ENCODE data around the gene SPTSSA. TPM values are rescaled to one million over a fixed set of nuclear protein-coding genes. Genes with fewer than 3 reads are reported as not detected.

SPTSSA gene
- total RNA-seq, 6 donors from 2014 or later = 22.5 to 106 (median 42.1) TPM

DNA sequence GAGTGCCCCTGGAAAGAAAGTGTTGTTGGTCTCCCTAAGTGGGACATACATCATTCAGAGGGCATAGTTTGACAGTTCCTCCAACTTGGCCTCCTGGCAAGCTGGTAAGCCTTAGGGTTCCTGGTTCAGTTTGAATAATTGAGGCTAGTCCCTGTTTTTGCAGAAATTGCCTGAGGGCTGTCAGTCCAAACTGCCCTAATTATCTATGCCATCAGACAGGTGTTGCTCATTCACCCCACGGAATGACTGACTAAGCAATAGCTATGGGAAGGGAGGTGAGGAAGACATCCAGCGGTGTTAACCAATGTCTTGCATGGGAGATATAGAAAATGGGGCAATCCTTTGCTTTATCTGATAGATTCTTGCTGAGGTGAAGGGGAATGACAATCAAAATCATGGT, 37.6 kb downstream of the SPTSSA start:
- Histone ChIP-seq H3K4me1 (no peaks in the 10 kb centered on the region), H3K4me3 (no peak overlapping the region), H3K9me3 (peaks cover 11 to 15% (median 12%) of the 10 kb centered on the region in 4 donors), H3K27me3 (no peaks in the 10 kb centered on the region), H3K36me3 (no peaks in the 10 kb centered on the region), H3K27ac (no peak overlapping the region)
- ATAC-seq (ENCODE audit: low FRiP score in 2 of 2) = no peak
- 90 to 92% methylated on average over 2 of the region's 2 CpGs for WGBS, 2 donors
- no peak for DNase-seq
- no peak for TF ChIP-seq POLR2AphosphoS5 (IDR thresholded peaks at IDR 0.05)

DNA sequence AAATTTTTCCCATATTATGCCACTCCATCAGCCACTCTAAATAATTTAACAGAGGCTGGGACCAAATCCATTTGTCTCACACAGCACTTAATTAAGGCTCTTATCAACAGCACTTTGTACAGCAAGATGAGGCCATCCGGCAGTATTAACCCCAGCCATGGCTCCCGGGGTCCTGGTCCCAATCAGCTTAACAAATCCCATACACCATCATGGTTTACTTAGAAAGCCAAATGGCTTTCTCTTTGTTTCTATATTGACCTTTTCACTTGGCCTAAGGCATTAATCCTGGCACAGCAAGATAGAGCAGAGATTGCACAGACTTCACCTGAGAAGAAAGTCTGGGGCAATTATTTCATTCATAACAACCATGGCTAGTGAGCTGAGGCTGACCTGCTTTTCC, 38.6 kb downstream of the SPTSSA start:
- Histone ChIP-seq H3K4me3 (no peak overlapping the region), H3K9me3 (peaks cover 11 to 16% (median 12%) of the 10 kb centered on the region in 4 donors), H3K27ac (no peak overlapping the region), H3K27me3 (no peaks in the 10 kb centered on the region), H3K4me1 (no peaks in the 10 kb centered on the region), H3K36me3 (no peaks in the 10 kb centered on the region)
- ATAC-seq (ENCODE audit: low FRiP score in 2 of 2) = no peak
- WGBS, 2 donors = 64 to 72% methylated on average over 2 of the region's 2 CpGs
- DNase-seq = no peak
- TF ChIP-seq POLR2A (IDR thresholded peaks at IDR 0.05) (no peak), POLR2AphosphoS5 (IDR thresholded peaks at IDR 0.05) (no peak), EP300 (IDR thresholded peaks at IDR 0.05) (no peak)
- TF ChIP-seq, protein P1, sequence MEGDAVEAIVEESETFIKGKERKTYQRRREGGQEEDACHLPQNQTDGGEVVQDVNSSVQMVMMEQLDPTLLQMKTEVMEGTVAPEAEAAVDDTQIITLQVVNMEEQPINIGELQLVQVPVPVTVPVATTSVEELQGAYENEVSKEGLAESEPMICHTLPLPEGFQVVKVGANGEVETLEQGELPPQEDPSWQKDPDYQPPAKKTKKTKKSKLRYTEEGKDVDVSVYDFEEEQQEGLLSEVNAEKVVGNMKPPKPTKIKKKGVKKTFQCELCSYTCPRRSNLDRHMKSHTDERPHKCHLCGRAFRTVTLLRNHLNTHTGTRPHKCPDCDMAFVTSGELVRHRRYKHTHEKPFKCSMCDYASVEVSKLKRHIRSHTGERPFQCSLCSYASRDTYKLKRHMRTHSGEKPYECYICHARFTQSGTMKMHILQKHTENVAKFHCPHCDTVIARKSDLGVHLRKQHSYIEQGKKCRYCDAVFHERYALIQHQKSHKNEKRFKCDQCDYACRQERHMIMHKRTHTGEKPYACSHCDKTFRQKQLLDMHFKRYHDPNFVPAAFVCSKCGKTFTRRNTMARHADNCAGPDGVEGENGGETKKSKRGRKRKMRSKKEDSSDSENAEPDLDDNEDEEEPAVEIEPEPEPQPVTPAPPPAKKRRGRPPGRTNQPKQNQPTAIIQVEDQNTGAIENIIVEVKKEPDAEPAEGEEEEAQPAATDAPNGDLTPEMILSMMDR (IDR thresholded peaks at IDR 0.05) = no peak

GRCh38 chr14:34420547-34421150, 41.4 kb downstream of the SPTSSA start:
- H3K9me3 ChIP-seq = peaks cover 11 to 16% (median 12%) of the 10 kb centered on the region in 4 donors
- DNase-seq (no peak), ATAC-seq (ENCODE audit: low FRiP score in 2 of 2) (no peak)
- H3K27ac ChIP-seq = no peak overlapping the region
- WGBS, 2 donors = 71 to 78% methylated on average over 6 of the region's 6 CpGs
- no peaks in the 10 kb centered on the region for H3K27me3 ChIP-seq
- TF ChIP-seq POLR2AphosphoS5 (IDR thresholded peaks at IDR 0.05) (no peak), EP300 (IDR thresholded peaks at IDR 0.05) (no peak), POLR2A (IDR thresholded peaks at IDR 0.05) (no peak)
- TF ChIP-seq, protein P1 (IDR thresholded peaks at IDR 0.05) = no peak
- no peak overlapping the region for H3K4me3 ChIP-seq
- H3K36me3 ChIP-seq = no peaks in the 10 kb centered on the region
- H3K4me1 ChIP-seq = no peaks in the 10 kb centered on the region

DNA sequence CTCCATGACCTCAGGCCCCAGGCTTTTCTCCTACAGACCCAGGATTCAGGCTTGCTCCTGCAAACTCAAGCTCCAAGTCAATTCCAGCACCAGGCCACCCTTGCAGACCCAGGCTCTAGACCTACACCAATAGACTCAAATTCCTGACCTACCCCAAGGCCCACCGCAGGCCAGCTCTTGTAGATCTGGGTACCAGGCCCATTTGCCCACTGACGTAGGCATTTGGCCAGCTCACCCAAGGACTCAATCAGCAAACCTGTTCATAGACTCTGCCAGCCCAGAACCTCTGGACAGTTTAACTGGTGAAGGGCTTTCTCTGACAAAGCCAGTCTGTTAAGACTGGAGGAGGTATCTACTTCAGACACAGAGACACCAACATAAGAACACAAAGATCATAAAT, 52.3 kb downstream of the SPTSSA start:
- TF ChIP-seq EP300 (IDR thresholded peaks at IDR 0.05) (no peak), POLR2A (IDR thresholded peaks at IDR 0.05) (no peak), POLR2AphosphoS5 (IDR thresholded peaks at IDR 0.05) (no peak)
- TF ChIP-seq, protein P1 (IDR thresholded peaks at IDR 0.05) = no peak
- no peaks in the 10 kb centered on the region for H3K4me1 ChIP-seq
- 91 to 100% methylated on average over 2 of the region's 2 CpGs for WGBS, 2 donors
- DNase-seq (no peak), ATAC-seq (ENCODE audit: low FRiP score in 2 of 2) (no peak)
- H3K9me3 ChIP-seq = peaks cover 0 to 18% (median 7%) of the 10 kb centered on the region in 4 donors
- H3K36me3 ChIP-seq = no peaks in the 10 kb centered on the region
- no peak overlapping the region for H3K27ac ChIP-seq
- no peak overlapping the region for H3K4me3 ChIP-seq
- no peaks in the 10 kb centered on the region for H3K27me3 ChIP-seq

GRCh38 chr14:34407951-34408350, 54.1 kb downstream of the SPTSSA start:
- Histone ChIP-seq H3K27me3 (no peaks in the 10 kb centered on the region), H3K4me3 (no peak overlapping the region), H3K4me1 (no peaks in the 10 kb centered on the region), H3K36me3 (no peaks in the 10 kb centered on the region), H3K9me3 (peaks cover 0 to 13% (median 3%) of the 10 kb centered on the region in 4 donors), H3K27ac (no peak overlapping the region)
- no peak for DNase-seq
- TF ChIP-seq POLR2A (IDR thresholded peaks at IDR 0.05) = no peak
- no peak for TF ChIP-seq POLR2AphosphoS5 (IDR thresholded peaks at IDR 0.05)
- TF ChIP-seq, protein P1 (IDR thresholded peaks at IDR 0.05) = no peak
- no peak for TF ChIP-seq EP300 (IDR thresholded peaks at IDR 0.05)
- WGBS, 2 donors = 100% methylated on average over 1 of the region's 1 CpG
- ATAC-seq (ENCODE audit: low FRiP score in 2 of 2) = no peak
